ENCODE measurements around the gene RNU7-1.
A peak's percentile ranks its signal among the peaks of the same experiment; 100 is the strongest.
"Not testable (repeated sequence)": the region's sequence is repeated elsewhere in the genome, so short reads cannot be mapped to it uniquely, and the experiment has no call there.

Gene RNU7-1

DNA sequence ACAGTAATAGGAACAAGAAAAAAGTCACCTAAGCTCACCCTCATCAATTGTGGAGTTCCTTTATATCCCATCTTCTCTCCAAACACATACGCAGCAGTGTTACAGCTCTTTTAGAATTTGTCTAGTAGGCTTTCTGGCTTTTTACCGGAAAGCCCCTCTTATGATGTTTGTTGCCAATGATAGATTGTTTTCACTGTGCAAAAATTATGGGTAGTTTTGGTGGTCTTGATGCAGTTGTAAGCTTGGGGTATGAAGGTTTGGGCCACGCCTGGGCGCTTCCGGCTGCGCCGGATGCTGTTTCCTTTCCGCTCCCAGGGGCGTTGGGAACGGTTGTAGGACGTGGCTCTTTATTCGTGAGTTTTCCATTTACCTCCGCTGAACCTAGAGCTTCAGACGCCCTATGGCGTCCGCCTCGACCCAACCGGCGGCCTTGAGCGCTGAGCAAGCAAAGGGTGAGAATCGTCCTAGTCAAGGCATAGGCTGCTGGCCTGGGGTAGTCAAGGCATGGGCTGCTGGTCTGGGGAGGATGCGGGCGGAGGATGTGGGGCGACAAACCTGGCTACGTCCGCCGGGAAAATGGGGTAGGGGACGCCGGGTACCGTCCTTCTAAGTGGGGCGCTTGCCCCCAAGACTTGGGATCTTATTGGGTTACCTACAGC is at the start of gene RNU7-1, which contains the start of gene C12orf57:
RNU7-1 (plus strand) TSS at position 95 of the 659 bp plus-strand sequence.
C12orf57 (plus strand) TSS at position 301 of the 659 bp plus-strand sequence; CDS start at position 401, 100 bp downstream.
- DNase-seq = peak; percentile 67

DNA sequence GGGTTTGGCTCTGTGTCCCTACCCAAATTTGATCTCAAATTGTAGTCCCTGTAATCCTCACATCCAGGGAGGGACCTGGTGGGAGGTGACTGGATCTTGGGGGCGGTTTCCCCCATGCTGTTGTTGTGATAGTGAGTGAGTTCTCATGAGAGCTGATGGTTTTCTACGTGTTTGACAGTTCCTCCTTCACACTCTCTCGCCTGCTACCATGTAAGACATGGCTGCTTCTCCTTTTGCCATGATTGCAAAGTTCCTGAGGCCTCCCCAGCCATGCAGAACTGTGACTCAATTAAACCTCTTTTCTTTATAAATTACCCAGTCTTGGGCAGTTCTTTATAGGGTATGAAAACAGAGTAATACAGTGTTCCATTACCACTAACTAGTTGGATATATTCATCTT is 49.3 kb upstream of the RNU7-1 start:
- DNase-seq = no peak

DNA sequence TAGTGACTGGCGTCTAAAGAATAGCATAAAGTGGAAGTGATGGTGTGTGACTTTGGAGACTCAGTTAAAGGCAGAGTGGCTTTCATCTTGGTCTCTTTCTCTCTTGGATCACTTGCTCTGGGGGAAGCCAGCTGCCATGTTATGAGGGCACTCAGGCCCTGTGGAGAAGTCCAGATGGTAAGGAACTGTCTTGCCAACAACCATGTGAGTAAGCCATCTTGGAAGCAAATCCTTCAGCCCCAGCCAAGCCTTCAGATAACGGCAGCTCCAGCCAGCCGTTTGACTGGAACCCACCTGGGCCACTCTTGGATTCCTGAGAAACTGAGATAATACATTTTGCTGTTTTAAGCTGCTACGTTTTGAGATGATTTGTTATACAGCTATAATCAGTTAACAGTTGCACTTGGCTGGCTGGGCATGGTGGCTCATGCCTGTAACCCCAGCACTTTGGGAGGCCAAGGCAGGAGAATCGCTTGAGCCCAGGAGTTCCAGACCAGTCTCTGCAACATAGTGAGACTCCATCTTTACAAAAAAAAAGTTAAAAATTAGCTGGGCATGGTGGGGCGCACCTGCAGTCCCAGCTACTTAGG is 46.7 kb upstream of the RNU7-1 start:
- no peak for DNase-seq

DNA sequence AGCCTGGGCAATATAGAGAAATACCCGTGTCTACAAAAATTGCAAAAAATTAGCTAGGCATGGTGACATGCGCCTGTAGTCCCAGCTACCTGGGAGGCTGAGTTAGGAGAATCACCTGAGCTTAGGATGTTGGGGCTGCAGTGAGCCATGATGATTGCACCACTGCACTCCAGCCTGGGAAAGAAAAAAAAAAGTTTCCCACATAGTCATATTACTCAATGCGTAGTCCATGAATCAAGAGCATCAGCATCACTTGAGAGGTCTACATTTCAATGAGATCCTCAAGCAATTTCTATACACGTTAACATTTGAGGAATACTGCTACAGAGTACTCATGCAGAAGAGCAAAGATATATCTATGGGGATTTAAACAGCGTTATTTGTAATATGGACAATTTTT is 44.2 kb upstream of the RNU7-1 start:
- DNase-seq = no peak

DNA sequence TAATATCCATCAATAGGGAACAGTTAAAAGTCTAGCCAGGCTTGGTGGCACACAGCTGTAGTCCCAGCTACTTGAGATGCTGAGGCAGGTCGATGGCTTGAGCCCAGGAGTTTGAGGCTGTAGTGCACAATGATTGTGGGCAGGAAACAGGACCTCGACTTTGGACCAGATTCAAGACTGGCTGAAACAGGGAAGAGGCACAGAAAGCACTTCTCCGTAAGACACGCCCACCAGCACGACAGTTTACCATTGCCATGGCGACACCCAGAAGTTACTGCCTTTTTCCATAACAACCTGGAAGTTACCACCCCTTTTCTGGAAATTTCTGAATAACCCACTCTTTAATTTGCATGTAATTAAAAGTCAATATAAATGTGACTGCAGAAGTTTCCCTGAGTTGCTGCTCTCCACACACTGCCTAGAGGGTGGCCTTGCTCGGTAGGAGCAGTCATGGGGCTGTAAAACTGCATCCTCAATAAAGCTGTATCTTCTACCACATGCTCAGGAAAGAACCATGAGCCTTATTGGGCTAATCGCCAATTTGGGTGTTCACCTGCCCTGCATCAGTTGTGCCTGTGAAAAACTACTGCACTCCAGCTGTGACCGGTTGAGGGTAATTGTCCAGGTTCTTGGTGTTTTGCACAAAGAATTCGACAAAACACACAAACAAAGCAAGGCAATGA is 43.6 kb upstream of the RNU7-1 start:
- no peak for DNase-seq

DNA sequence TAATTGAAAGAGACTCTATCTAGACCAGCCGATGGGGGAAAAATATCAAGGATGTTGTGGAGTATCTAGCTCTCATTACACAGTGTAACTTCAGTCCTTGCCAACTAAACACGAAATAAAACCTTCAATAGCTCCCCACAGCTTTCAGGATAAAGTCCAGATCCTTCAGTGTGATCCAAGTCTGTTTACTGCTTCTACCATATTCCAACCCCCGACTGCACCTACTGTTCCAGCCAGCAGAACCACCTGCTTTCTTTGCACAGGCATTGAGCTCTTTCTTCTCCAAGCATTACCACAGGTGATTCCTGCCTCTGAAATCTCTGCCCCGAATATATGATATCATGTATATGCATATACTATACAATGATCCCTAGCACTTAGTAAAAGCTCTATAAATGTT is 41.2 kb upstream of the RNU7-1 start:
- no peak for DNase-seq

DNA sequence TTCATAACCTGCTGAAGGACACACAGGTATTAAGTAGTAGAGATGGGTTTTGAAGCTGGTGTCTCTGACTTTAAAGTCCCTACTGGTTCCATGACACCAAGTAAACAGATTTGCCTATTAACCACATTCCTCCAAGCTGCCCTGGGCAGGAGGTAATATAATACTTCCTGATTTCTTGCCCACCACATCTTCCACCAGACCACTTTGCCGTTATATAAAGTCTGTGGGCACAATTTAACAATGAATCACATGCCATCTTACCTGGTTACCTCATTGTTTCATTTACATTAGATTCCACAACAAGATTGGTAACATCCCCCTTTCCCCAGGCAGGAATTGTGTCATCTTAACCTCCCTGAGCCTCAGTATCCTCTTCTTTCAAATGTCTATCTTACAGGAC is 39.9 kb upstream of the RNU7-1 start:
- no peak for DNase-seq

DNA sequence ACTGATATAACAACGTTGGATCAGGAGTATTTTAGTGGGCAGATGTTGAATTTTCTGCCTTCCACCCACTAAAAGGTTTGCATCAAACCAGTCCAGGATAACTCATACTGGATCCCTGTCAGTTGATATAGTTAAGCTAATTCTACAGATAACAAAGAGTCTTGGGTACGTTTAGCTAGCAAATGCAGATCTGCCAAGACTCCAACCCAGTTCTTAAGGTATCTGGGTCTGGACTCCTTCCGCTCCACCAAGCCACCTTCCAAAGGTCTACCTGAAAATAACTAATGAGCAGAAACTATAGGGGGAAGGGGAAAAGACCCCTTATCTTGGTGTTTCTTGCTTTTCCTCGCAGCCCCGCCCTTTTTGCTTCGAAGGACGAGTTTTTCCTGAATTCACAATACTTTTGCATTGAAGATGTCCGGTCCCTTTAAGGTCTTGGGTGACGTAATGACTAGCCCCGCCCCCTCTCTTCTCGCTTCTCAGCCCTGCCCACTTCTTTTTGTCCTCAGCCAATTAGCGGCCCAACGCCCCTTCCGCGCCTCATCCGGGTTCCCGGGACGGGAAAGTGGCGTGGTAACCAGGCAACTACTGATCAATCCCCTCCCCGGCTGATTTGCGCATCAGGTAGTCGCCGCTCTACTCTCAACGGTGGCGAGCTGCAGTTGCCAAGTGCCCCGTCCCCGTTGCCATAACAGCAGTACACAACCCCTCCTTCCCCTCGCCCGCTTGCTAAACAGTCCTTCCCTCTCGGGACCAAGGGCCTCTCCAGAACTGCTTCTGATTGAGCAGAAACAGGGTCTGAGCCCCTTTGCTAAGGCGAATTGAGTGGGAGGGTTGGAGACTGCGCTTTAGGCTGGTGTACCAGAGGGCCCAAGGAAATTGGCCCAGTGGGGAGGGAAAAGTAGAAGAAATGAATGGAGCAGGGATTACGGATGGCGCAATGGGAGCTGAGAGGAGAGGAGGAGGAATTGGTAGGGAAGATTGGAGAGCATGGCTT is 39.0 kb upstream of the RNU7-1 start, which contains the start of gene LRRC23:
LRRC23 (plus strand) TSS at position 543 of the 997 bp plus-strand sequence. CDS start 812 bp downstream, outside the sequence.
- peak; percentile 99 for DNase-seq

DNA sequence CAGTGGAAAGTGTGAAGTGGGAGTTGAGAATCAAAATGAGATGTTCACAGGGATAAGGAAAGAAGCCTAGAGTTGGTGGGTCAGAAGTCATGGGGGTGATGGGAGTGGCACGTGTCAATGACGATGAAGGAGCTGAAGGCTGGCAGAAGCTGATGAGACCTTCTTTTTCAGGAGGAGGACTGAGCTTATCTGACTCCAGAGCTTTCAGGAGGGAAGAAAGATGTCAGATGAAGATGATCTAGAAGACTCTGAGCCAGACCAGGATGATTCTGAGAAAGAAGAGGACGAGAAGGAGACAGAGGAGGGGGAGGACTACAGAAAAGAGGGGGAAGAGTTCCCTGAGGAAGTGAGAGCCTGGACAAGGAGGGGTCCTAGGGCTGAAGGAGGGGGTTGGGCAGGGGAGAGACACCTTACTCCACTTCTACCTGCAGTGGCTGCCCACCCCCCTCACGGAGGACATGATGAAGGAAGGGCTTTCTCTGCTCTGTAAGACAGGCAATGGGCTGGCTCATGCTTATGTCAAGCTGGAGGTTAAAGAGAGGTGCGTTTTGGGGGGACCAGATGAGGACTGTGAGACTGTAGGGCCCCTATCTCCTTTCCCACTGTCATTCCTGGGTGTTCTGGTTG is 38.1 kb upstream of the RNU7-1 start:
- DNase-seq = no peak

DNA sequence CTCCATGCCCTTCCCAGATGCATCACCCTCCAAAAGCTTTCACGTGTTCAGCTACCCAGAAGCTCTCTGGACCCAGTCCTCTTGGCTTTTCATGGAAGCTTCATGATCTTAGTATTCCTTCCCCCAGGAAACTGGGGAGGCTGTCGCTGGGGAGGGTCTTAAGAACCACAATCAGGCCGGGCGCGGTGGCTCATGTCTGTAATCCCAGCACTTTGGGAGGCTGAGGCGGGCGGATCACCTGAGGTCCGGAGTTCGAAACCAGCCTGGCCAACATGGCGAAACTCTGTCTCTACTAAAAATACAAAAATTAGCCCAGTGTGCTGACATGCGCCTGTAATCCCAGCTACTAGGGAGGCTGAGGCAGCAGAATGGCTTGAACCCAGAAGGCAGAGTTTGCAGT is 35.5 kb upstream of the RNU7-1 start:
- DNase-seq = not testable (repeated sequence)

DNA sequence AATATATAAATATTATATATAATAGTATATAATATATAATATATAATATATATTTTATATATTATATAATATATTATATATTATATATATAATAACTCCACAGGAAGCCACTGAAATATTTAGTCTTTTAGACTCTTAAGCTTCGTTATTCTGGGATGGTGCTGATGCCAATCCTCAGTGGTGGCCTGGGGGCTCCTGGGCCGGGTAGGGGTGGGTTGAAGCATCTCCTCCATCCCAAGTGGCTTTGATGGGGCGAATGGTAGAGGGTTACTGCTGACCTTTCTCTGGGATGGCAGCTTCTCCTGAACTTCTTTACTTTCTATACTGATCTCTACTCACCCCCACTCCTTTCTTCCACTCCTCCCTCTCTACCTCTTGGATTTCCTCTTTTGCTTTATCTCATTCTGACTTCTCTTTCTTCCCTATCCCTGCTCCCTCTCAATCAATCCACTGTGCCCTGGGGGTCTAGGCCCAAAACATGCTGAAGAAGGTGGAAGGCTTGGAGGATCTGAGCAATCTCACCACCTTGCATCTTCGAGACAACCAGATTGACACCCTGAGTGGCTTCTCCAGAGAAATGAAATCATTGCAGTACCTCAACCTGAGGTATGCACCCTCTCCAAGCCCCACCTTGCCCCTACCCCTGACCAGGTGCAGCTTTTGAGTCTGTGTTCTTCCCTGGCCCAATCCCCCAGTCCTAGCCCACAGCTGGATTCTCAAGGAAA is 34.0 kb upstream of the RNU7-1 start:
- DNase-seq = no peak

DNA sequence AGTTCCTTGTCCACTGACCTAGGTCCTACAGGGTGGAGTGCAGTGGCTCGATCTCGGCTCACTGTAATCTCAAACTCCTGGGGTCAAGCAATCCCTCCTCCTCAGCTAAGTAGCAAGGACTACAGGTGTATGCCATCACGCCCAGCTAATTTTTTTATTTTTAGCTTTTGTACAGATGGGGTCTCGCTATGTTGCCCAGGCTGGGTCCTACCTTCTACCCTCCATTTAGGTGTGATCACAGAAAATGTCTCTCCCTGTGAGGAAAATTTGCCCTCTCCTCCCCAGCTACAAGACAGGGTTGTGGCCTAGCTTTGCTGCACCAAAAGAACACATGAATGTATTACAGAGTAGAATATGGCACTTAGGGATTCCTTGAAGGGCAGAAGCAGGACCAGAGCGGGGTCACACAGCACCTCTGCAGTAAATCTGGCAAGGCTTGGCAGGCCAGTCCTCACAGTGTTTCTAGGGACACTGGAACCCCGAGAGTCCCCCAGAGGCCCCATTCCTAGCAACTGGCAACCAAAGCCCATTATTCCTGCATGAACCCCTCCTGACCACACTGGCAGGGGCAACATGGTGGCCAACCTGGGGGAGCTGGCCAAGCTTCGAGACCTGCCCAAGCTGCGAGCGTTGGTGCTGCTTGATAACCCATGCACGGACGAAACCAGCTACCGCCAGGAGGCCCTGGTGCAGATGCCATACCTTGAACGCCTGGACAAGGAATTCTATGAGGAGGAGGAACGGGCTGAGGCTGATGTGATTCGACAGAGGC is 31.3 kb upstream of the RNU7-1 start:
- no peak for DNase-seq

DNA sequence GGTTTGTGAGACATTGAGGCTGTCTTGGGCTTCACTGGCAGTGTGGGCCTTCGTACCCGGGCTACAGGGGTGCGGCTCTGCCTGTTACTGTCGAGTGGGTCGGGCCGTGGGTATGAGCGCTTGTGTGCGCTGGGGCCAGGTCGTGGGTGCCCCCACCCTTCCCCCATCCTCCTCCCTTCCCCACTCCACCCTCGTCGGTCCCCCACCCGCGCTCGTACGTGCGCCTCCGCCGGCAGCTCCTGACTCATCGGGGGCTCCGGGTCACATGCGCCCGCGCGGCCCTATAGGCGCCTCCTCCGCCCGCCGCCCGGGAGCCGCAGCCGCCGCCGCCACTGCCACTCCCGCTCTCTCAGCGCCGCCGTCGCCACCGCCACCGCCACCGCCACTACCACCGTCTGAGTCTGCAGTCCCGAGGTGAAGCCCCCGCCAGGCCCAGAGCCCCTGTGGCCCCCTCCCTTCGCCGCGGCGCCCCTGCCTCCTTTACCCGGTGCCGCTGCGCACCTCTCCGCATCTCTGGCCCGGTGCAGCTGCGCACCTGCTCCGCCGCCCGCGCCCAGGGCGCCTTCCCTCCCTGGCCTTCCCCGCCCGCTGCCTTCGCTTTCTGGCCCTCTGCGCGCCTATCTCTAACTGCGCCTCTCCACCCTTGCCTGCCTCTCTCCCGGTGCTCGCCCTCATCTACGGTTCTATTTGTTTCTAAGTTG is 29.2 kb upstream of the RNU7-1 start, which contains the start of gene ENO2:
ENO2 (plus strand) TSS at position 335 of the 701 bp plus-strand sequence. CDS start 1,253 bp downstream, outside the sequence.
- DNase-seq = peak; percentile 92

DNA sequence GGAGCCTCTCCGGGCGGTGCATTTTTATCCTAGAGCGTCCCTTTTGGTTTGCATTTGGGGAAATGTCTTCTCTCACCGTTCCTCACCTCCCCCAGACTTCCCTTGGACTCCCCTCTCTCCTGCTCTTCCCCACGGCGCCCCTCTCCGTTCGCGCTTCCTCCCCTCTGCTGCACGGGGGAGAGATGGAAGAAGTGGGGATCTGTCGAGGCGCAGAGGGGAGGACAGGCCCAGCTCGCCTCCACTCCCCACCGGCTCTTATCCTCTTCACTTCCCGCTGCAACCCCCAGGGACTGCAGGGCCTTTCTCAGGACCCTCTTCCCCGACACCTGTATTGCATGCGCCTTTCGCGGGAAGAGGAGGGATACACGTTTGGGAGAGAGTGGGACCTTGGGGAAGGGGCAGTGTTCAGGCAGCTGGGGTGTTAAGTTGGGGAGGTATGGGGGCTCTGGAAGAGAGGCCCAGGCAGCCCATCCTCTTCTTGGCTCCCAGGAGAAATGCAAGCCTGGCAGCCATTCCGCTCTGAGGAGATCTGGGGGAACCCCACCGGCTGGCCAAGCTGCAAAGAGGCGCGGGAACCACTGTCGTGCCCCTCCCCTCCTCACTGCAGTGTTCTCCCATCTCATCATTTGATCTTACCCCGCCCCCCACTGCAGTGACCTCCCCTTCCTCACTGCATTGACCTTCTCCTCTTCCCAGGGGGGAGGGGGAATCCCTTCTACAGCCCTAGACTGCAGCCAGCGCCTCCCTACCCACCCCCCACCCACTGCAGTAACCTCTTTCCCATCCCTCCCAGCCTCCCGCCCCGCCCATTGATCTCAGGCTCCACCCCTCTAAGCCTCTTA is 28.4 kb upstream of the RNU7-1 start:
- DNase-seq = peak; percentile 28

DNA sequence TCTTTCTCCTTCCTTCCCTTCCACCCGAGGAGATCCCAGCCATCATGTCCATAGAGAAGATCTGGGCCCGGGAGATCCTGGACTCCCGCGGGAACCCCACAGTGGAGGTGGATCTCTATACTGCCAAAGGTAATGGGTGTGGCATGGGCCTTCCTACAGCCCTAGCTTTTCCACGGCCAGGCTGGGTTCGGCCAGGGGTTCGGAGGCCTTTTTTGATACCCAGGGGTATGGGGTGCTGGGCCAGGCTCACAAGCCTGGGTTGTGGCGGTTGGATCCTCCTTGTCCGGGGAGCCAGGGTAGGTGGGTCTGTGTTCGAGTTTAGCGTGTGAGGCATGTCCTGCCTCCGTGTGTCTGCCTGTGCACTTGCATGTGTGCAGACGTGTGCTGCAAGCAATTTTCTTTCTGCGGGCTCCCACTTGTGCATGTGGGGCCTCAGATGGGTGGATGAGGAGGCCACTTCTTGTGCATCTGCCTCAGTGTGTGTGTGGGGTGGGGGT is 27.8 kb upstream of the RNU7-1 start:
- no peak for DNase-seq

DNA sequence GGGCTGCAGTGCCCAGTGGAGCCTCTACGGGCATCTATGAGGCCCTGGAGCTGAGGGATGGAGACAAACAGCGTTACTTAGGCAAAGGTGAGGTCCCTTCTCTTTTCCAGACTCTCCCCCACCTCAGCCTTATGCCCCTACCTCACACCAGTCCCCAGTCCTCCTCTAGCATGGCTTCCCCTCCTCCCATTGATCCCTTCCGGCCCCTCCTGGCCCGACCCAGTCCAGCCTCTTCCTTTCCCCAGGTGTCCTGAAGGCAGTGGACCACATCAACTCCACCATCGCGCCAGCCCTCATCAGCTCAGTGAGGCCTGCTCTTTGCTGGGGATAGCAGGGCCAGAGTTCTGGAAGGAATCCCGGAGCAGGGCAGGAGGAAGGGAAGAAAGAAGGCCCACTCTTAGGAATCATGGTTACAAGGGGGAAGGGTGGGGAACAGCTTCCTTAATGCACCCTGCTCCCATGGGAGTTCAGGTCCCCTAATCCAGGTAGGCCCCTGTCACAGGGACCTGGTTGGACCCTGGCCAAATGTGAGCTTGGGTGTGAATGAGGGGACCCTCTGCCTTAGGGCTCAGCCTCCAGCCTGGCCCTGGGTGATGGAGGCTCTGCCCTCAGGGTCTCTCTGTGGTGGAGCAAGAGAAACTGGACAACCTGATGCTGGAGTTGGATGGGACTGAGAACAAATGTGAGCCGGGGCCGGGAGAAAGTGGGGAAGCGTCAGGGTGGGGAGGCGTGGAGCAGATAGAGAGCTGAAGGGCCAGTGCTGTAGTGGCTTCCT is 27.0 kb upstream of the RNU7-1 start:
- DNase-seq = no peak

DNA sequence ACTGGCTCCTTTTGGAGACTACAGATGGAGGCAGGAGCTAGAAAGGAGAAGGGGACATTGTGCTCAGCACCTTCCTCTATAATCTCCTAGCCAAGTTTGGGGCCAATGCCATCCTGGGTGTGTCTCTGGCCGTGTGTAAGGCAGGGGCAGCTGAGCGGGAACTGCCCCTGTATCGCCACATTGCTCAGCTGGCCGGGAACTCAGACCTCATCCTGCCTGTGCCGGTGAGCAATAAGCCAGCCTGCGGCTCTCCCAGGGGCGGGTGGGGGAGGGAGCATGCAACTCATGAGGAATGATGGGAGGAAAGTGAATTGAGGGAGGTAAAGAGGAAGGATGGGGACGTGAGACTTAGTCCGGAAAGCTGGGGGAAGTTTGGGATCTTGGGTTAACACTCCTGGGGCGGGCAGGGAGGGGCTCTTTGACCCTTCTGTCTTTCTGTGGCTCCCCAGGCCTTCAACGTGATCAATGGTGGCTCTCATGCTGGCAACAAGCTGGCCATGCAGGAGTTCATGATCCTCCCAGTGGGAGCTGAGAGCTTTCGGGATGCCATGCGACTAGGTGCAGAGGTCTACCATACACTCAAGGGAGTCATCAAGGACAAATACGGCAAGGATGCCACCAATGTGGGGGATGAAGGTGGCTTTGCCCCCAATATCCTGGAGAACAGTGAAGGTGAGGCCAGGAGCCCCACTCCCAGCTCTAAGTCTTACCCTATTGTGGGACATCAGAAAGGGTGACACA is 26.0 kb upstream of the RNU7-1 start:
- no peak for DNase-seq
